ENCODE data around the gene KLHL3.

Gene KLHL3

DNA sequence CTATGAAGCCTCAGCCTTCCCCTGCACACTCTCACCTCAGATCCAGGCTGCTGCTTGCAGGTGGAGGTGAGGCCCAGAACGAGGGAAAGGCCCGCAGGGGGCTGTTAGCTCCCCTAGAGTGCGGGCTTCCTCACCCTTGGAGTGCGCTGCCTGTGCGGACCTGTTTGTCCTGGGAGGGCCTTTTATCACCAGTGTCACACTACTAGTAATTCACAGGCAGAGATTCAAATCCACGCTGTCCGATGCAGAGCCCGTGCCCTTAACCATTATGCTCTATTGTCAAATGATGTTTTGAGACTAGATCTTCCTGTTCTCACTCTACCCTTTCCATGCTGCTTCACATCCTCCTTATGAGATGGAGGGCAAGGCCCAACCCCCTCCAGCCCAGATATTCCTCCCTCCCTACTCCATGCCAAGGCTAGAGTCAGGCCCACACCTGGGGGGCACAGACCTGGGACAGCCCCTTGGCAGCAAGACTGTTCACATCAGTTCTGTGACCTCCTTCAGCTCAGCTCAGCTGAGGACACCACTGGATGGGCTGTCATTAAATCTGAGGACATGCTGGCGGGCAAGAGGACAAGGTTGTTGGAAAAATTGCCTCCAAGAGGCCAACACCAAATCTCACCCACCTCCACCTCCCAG, 124.0 kb downstream of the KLHL3 start:
- no peak for DNase-seq (ENCODE audit: low read depth in 2 of 2)

- DNase-seq (ENCODE audit: low read depth in 2 of 2): no peak
These were observed 124.8 kb downstream of the KLHL3 start for GRCh38 chr5:137611011-137611580.

DNA sequence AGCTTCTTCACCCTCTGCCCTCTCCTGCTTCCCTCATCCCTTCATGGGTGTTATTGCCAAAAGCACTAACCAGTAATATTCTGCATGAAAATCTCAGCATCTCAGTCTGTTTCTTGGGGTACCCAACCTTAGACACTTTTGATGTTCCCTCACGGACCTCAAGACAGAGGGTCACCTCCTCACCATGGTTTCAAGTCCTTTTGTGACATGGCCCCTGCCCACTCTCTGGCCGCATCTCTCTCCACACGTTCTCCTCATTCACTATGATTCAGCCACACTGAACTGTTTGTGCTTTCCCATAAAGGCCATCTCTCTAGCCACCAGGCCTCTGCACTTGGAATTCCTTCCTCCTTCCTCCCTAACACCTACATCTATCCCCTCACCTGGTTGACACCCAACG, 125.3 kb downstream of the KLHL3 start:
- no peak for DNase-seq (ENCODE audit: low read depth in 2 of 2)

GRCh38 chr5:137609127-137609526, 126.8 kb downstream of the KLHL3 start:
- DNase-seq (ENCODE audit: low read depth in 2 of 2): peak; percentile 61 to 62

DNA sequence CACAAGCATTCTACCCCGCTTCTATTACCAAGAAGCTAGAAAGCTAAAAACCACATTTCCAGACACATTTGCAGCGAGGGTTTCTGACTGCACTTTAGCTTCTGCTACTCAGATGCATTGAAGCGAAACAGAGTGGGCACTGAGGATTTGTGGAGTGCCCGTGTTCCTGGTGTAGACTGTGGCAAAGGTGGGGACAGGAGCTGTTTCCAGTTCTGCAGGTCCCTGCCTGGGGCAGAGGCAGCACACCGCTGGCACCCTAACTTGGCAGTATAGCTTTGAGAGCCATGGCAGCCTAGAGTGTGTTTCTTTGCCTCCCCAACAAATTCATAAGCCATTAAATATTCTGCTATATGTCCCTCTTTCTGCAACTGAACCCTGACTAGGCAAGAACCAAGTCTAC, 128.1 kb downstream of the KLHL3 start:
- no peak for DNase-seq (ENCODE audit: low read depth in 2 of 2)

DNA sequence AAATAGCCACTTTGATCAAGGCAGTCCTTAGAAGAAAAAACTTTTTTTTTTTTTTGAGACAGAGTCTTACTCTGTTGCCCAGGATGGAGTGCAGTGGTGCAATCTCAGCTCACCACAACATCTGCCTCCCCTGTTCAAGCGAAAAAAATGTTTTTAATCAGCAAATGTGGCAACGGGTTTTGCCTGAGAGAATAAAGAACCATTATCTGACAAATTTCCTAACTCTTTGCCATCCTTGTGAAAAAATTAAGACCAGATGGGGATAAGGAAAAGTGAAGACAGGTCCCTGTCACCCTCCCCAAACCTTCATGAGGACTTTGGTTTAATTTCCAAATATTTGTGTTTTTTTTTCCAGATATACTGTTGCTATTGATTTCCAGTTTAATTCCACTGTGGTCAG, 129.5 kb downstream of the KLHL3 start:
- peak in 1 of 2 experiments; percentile 52 for DNase-seq (ENCODE audit: low read depth in 2 of 2)

- DNase-seq (ENCODE audit: low read depth in 2 of 2): no peak
These were observed 130.5 kb downstream of the KLHL3 start for GRCh38 chr5:137605411-137605810.

DNA sequence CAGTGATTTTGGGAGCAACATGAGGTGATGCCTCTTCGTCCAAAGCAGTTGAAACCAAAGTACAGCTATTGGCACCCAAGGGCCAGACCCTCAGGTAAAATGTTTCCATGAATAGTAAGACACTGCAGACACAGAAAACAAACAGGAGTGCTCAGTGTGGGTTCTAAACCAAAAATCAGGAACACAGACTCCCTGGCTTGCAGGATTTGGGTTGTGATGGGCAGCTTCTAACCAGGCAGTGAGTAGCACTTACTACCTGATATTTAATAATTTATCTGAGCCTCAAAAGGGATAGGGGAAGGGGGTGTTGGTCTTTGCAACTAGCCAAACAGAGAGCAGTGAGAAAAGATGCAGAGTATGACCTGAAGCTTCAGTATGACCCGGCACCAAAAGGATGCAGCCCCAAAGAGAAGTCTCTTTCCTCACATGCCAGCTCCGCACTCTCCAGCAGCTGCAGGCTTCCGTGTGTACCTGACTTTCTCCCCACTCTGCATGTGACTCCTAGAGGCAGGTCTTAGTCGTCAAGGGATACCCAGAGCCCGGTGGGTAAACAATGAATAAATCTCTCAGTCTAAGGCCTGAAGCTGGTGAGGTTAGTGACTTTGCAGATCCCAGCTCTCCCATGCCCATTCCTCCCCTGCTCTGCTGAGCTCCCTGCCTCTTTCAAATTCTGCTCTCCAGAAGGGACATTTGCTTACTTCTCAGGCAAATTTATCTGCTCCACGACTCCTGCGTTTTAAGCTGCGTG, 131.4 kb downstream of the KLHL3 start:
- DNase-seq (ENCODE audit: low read depth in 2 of 2): no peak

- DNase-seq (ENCODE audit: low read depth in 2 of 2): no peak
These were observed 132.0 kb downstream of the KLHL3 start for GRCh38 chr5:137603891-137604290.

DNA sequence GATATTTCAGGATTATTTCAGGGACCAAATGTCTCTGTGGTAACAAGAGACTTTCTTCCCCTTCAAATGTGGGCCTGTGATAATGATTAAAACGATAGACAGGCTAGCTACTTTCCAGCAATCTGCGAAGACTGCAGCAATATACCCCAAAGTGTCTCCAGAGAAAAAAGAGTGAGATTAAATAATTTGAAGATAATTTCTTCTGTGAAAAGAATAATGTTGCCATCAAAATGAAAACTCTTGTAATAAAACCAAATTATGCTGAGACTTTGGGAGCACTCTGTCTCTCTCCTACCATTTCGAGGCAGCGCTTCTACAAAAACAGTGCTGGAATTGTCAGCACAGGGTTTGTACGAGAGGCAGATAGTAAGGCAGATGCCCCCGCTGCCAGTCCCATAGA, 132.5 kb downstream of the KLHL3 start:
- no peak for DNase-seq (ENCODE audit: low read depth in 2 of 2)

GRCh38 chr5:137602721-137603273, 133.1 kb downstream of the KLHL3 start:
- DNase-seq (ENCODE audit: low read depth in 2 of 2): no peak

DNA sequence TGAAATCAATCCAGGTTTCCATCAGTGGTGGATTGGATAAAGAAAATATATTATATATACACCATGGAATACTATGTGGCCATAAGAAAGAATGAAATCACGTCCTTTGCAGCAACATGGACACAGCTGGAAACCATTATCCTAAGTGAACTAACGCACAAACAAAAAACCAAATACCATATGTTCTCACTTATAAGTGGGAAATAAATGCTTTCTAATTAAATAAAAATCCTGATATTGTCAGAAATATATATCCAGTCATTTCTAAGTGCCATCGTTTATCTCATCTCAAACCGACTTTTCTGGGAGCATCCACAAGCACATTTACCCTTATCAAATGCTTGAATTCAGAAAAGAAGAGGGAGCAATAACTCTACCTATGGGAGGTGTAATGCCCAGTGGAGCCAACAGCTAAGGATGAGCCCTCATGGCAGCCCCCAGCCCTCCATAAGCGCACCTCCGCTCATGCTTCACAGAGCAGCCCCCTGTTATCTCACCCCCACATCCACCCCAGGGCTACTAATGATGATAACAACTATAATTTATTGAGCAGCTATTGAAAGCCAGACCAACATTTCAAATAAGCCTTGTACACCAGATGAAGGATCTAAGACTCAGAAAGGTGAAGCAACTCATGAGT, 135.0 kb downstream of the KLHL3 start:
- peak in 1 of 2 experiments; percentile 40 for DNase-seq (ENCODE audit: low read depth in 2 of 2)

DNA sequence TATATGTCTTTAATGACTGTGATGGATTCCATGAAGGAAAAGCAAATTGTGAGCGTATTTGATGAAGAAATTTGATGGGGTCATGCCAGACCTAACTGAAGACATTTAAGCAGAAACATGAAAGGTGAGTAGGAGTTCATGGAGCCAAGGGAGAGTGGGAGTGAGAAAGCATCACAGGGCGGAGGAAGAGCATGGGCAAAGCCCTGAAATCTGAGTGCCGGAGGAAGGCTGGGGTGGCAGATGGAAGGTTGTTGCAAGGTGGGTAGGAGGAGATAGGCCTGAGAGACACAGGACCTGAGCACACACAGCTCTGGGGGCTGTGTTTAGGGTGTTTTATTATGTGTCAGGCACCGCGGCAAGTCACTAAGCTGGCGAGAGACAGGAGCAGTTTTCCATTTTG, 136.4 kb downstream of the KLHL3 start:
- no peak for DNase-seq (ENCODE audit: low read depth in 2 of 2)

DNA sequence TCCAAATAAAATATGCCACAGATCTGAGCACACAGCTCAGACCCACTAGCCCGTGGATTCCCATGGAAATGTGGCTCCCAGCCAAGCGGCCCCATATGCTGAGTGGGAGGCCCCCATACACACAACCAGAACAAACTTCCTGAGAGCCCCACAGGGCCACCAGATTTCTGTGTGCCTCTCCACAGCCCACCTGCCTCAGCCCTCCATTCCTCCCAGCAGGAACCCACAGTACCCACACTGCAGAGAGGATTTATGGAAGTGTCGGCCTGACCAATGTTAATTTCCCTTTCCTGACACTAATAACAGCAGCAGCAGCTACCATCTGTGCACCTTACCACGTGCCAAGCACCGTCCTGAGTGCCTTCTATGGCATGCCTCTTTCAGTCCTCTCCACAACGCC, 137.5 kb downstream of the KLHL3 start:
- DNase-seq (ENCODE audit: low read depth in 2 of 2): no peak

GRCh38 chr5:137596941-137597340, 138.9 kb downstream of the KLHL3 start:
- no peak for DNase-seq (ENCODE audit: low read depth in 2 of 2)

- DNase-seq (ENCODE audit: low read depth in 2 of 2): no peak
These were observed 140.4 kb downstream of the KLHL3 start for GRCh38 chr5:137595396-137596079.

- DNase-seq (ENCODE audit: low read depth in 2 of 2): no peak
These were observed 141.2 kb downstream of the KLHL3 start for GRCh38 chr5:137594717-137595116.

DNA sequence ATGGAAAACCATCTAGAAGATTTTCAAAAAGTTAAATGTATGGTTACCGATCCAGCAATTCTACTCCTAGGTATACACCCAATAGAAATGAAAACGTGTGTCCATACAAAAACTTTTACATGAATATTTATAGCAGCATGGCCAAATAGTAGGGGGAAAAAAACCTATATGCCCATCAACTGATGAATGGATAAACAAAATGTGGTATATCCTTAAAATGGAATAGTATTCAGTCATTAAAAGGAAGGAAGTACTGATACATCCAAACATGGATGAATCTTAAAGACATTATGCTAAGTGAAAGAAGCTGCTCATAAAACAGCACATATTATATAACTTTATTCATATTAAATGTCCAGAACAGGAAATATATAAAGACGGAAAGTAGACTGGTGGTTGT, 143.6 kb downstream of the KLHL3 start:
- DNase-seq (ENCODE audit: low read depth in 2 of 2): no peak

DNA sequence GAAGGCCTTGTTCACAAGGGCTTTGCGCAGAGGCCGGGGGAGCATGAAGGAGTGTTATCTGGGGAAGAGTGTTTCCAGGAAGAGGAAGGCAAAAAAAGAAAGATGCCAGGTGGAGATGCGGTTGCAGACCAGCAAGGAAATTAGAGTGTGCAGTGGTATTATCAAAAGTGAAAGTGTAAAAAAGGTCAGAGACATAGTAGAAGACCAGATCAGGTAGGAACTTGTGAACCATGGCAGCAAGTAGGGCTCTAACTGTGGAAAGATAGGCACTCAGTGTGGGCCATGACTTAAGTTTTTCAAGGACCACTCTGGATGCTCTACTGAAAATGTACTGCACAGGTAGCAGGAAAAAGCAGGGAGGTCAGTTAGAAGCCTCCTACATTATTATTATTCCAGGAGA, 146.7 kb downstream of the KLHL3 start:
- DNase-seq (ENCODE audit: low read depth in 2 of 2): no peak

- DNase-seq (ENCODE audit: low read depth in 2 of 2): no peak
These were observed 148.0 kb downstream of the KLHL3 start for GRCh38 chr5:137587919-137588318.

GRCh38 chr5:137584262-137584661, 151.6 kb downstream of the KLHL3 start:
- DNase-seq (ENCODE audit: low read depth in 2 of 2): no peak

DNA sequence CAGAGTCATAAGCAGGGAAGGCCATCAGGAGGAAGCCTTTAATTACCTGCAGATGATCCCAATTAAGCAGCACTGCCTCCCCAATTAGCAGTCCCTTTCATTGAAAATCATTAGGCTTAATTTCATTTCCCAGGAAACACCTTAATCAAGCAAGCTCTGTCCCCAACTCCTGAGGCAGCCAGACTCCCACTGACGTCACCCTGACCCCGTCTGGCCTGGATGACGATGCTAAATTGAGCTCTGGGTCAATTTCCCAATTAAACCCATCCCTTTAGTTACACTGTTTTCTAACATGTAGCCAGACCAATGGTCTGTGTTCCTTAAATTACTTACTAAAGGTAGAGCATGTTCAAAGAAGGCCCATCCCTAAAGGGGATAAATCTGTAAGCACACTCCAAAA, 152.8 kb downstream of the KLHL3 start:
- DNase-seq (ENCODE audit: low read depth in 2 of 2): no peak

Measured in fibroblast of skin of left quadriceps (primary cell).